Astrocyte of the spinal cord (primary cell): Measurements from ENCODE around the gene RAE1.
"Not testable (repeated sequence)": the region's sequence is repeated elsewhere in the genome, so short reads cannot be mapped to it uniquely, and the experiment has no call there.

Experiments used
- DNase-seq: peaks from one replicate; pipeline ENCODE4 v3.0.0; 2011; ENCODE audit warnings: low read depth, low spot score
- H3K4me3 ChIP-seq: 2 replicates; pipeline ENCODE4 v1.5.1; 2011; ENCODE audit warnings: low read depth, mild to moderate bottlenecking, low read length, moderate library complexity
- CTCF ChIP-seq: IDR thresholded peaks from 2 replicates; pipeline ENCODE4 v1.5.1; 2012; ENCODE audit warnings: low read depth, mild to moderate bottlenecking, low read length, inconsistent platforms
- in situ Hi-C: cut with HindIII; loops from 2 replicates; pipeline ENCODE4 v1.10.0; 2017; ENCODE audit warnings: low sequenced_read_pairs

RAE1 gene

GRCh38 chr20:57335392-57335791 is 15.7 kb upstream of the RAE1 start:
- in situ Hi-C loops, result no loop called here
- peak; percentile 16 for DNase-seq
- no peak for TF ChIP-seq CTCF
- no peak overlapping the region for H3K4me3 ChIP-seq

- H3K4me3 ChIP-seq, result no peak overlapping the region
- no peak for TF ChIP-seq CTCF
- in situ Hi-C loops, result no loop called here
- no peak for DNase-seq
Measured at GRCh38 chr20:57341663-57342062, 9.4 kb upstream of the RAE1 start.

GRCh38 chr20:57342829-57343228 is 8.2 kb upstream of the RAE1 start:
- in situ Hi-C loops, result no loop called here

GRCh38 chr20:57346477-57346876 is 4.6 kb upstream of the RAE1 start:
- no peak overlapping the region for H3K4me3 ChIP-seq
- in situ Hi-C loops, result no loop called here
- TF ChIP-seq CTCF, result peak; percentile 68
- peak; percentile 76 for DNase-seq

More at GRCh38 chr20:57342829-57343228, 8.2 kb upstream of the RAE1 start:
- no peak for TF ChIP-seq CTCF
- H3K4me3 ChIP-seq, result no peak overlapping the region
- no peak for DNase-seq

GRCh38 chr20:57347393-57347792 is 3.7 kb upstream of the RAE1 start:
- TF ChIP-seq CTCF, result no peak
- DNase-seq, result no peak
- in situ Hi-C loops, result no loop called here
- H3K4me3 ChIP-seq, result no peak overlapping the region

- H3K4me3 ChIP-seq, DNase-seq, in situ Hi-C loops: not testable (repeated sequence)
Measured at GRCh38 chr20:57348200-57348921, 2.7 kb upstream of the RAE1 start.

- H3K4me3 ChIP-seq, DNase-seq, in situ Hi-C loops: not testable (repeated sequence)
Measured at GRCh38 chr20:57348922-57349574, 2.0 kb upstream of the RAE1 start.
